NOMO-1 (cell line): Measurements from ENCODE around the gene ITPR2.

Experiments
- DNase-seq, 2 experiments: peaks; one replicate each; lab custom pipeline; 2025; ENCODE audit not compliant: unreplicated experiment in 2 of 2; lab: John Stamatoyannopoulos, UW

ITPR2 gene

DNA sequence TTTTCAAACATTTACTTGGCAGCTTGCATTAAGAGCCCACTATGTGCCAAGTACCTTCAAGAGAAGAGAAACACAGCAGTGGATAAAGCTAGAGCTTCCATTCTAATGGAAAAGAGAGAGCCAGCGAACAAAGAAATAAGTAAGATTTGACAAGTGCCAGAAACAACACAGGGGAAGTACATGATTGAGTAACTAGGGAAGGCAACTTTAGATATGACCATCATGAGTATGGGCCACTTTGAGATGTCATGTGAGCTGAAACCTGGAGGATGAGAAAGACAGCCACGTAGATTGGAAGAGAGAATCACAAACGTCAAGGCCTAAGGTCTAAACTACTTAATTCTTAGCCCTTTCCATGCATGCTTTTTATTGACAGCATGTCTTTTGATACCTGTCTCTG lies 121.4 kb downstream of the ITPR2 start:
- DNase-seq = no peak

DNA sequence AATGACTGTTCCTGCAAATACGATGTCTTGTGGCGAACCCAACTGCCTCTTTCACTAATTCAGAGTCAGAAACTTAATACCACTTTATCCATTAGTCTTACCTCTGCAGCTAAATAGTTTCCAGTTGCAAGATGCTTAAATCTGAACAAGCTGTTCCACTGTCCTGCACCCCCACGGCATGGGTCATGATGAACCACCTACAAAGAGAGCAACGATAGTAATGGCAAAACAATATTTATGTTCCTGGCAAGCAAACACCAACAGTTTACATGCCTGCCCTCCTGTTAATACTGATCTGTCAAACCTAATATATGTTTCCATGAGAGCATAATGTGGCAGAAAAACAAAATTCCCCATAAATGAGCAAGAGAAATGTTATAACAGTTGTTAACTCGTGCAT lies 121.9 kb downstream of the ITPR2 start:
- DNase-seq = no peak

DNA sequence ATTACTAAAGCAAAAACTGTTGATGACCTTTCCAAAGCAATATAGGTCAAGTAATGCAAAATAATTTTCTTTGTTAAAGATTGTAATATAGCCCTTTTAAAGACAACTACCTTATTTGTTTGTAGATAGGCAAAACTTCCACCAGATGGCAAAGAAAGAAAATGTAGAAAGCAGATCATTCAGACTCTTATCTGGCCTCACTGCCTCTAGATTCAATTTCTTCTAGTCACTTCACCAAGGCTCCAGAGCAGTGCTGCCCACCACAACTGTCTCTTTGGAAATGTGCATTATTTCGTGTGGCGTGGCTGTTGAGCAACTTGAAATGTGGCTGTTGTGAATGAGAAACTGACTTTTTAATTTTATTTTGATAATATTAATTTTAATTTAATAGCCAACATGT lies 127.1 kb downstream of the ITPR2 start:
- no peak for DNase-seq

DNA sequence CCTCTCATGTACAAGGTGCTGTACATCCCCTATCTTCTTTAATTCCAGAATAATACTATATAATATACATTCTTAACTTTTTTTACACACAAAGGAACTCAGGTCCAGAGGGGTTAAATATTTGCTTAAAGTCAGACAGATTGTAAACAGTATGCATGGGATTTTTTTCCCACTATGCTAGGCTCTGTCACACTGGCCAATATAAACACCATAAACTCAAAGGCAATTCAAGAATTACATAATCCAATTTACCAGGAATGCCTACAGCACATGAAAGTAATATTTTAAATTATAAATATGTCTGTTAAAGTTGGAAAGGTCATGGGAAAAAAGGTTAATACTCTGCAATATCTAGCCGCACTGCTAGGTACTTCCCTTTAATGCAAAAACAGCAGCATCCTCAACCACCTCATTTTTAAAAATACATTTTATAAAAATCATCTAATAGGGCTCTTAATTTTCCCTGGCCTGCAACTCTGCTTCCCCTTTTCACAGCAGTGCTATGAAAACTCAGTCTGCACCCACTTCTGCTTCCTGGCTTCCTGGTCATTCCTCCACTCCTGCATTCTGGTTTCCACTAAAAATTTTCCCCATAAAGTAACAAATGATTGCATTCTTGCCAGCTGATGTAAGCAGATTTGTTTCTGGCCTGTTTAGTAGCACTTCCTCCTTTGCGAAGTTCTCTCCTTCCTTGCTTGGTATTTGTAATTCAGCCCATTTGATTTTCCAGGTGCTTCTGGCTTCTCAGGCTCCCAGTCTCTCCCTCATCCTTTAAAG lies 128.1 kb downstream of the ITPR2 start:
- peak; percentile 23 to 55 for DNase-seq

DNA sequence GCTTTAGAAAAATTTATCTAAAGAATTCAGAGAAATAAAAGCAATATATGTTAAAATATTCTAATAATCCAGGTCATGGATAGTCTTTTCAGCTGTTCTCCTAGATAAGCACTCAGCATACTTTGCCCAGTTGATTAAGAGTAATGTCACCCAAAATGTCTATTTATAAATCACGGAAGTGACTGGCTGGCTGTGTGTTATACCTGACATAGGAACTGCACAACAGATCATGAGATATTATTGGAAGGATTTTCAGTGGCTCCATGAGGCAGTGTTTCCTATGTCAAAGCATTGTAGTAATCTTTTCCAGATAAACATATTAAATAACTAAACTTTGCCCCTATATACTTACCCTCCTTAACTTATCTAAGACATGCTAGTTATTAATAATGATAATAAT lies 128.8 kb downstream of the ITPR2 start:
- no peak for DNase-seq

DNA sequence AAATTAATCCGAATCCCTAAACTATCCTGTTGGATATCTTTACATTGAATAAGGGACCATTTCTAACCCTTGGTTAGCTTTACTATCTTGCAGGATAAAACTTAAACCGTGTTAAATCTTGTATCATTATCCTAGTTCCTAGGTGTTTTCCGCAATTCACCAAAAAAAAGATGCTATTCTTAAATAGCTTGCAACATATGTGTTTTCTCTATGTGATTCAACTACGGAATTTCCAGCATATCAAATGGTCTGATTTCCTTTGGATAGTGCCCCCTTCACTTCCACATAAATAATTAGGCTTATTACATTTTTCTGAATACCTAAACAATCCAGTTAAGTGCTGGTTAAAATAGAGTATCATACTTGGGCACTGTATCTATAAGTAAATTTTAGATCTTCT lies 130.3 kb downstream of the ITPR2 start:
- no peak for DNase-seq

DNA sequence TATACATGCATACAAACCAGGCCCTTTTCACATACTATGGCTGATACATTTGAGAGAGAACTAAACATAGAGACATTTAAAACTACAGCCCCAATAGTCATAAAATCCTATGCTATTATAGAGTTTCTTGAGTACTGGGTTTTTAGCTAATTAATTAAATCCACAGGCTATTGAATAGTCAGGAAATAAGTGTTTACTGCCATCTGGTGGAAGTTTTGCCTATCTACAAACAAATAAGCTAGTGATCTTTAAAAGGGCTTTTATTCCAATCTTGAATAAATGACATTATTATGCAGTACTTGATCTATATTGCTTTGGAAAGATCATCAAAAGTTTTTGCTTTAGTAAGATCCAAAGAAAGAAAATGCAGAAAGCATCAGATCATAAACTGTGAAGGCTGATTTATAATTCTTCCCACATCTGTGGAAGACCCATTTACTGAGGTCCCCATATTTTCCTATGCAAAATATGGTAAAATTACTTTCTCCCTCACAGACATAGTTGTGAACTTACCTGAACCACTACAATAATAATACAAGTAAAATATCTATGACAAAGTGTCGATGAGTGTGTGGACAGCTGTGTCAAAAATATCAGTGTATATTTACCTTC lies 131.3 kb downstream of the ITPR2 start:
- peak in 1 of 2 experiments; percentile 43 for DNase-seq

DNA sequence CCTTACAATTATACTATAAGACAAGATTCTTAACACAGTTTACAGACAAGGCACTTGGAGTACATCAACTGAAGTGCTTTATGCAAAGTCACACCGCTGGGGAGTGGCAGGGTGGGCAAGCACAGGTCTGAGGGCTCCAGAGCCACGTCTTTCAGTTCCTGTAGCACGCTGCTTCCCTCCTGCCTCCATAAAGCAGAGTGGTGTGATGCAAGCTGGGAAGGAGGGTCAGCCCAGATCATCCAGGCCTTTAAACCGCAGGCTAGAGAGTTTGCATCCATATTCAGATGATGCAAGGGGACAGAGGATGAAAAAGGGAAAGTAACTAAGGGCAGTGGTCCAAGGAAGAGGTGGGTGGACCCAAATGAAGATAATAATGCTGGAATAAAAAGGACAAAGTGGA lies 132.6 kb downstream of the ITPR2 start:
- no peak for DNase-seq

DNA sequence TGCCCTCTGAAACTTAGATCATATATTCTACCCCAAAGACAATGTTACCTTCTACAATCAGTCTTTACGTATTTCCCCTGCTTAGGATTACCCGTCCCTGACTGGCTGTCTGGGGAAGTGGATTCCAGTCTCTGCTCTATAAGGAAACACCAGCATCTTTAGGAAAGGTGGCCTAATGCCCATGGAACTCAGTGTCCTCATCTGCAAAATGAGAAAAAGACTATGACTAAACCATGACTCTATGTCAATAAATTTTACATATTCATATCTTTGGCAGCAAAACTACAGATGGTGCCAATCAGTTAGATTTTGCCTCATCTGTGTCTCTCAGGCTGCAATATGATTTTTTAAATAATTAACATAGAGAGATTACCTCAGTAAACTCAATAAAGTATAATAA lies 133.8 kb downstream of the ITPR2 start:
- DNase-seq = no peak

DNA sequence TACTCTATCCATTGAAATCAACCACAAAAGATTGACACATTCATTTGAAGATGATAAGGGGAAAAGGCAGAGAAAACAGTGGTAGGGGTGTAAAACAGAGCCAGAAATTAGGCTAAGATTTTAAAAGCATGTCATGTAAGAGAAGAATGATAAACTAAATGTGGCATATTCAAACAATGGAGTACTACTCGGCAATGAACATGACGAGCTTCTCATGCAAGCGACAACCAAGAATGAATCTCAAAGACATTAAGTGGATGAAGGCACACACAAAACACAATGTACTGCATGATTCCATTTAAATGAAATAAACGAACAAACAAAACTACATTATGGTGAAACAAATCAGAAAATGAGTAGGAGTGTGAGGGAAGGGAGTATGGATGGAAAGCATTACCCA lies 134.8 kb downstream of the ITPR2 start:
- DNase-seq = no peak

DNA sequence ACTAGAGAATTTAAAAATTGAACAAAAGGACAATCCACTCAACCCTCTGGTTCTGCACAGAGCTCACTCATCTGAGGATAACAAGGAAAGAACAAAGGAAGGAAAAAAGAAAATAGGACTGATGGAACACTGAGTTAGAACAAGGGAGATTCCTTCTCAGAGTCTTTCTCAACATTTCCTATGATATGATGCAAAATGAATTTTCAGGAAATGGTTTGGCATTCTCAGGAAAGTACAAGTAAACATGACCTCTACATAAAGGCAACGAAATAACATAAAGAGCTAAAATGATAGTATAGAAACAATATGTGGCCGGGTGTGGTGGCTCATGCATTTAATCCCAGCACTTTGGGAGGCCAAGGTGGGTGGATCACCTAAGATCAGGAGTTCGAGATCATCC lies 135.8 kb downstream of the ITPR2 start:
- no peak for DNase-seq

DNA sequence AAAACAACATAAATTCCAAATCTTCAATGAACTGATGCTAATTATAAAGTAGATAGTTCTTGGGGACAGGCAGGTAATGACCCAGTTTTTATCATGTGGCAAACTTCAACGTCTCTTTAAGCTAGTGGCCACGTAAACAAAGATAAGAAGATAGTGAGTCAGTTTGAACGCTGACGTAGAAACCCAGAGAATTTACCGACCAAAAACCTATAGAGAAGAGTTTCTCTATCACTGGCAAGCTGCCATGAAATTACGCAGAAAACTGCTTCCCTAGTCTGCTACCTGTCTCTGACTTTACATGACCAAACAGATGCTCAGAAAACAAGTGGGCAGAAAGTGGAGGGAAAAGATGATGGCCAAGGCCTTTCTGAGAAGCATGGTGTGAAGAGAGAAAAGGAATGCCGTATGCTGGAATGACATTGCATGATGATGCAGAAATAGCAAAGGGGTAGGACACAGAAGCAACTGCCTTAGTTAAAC lies 136.3 kb downstream of the ITPR2 start:
- DNase-seq = no peak

DNA sequence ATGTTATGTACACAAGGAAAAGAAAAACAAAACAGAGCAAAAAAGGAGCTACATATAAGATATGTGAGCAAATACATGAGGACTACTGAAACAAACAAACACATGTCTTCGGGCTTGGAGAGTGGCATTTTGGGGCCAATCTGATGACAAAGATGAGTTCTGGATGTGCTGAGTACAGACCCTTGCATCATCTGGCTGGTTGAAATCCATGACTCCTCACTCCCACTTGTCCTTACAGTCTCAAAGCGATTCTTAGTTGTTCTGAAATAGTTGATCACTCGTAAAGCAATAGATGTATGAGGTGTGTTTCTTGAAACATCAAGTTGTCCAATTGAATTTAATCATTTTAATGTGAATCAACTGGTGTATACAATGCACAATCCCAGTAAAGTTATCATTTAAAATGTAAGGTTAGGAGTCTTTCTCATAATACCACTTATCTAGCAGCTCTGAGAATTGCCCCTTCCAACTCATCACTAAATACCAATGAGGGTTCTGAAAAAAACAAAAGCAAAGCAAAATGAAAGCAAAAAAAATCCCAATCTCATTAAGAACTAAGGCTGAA lies 136.9 kb downstream of the ITPR2 start:
- no peak for DNase-seq

DNA sequence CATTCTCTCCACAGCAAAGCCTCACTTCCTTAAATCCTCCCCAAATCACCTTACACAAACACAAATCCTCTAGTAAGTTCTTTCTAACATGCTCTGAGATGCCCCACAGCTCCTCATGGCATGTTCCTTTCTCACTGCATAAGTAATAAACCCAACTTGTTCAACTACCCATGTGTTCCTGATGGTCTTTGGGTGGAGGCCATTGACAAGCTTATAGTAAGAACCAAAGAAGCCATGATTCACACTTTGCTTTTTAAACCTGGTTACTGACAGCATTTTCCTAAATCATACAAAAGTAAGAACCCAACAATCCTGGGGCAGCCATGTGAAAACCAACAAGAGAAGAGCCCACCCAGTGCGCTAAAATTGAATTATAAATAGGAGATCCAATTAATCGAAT lies 138.6 kb downstream of the ITPR2 start:
- DNase-seq = no peak

DNA sequence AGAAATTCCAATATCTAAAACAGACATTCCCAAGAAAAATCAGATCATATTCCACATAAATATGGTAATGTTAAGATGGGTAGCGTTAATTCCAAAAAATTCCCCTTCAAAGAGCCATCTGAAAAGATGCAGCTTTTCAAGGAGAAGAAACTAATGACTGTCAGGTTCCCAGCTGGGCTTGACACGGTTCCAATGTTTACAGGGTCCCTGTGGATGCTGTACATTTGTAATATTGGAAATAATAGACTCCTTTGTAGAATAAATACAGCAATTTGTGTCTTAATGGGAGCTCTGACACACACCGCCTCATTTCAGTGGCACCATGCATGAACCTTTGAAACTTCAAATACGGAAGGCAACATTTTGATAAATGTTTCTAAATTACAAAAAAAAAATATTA lies 140.6 kb downstream of the ITPR2 start:
- DNase-seq = no peak

DNA sequence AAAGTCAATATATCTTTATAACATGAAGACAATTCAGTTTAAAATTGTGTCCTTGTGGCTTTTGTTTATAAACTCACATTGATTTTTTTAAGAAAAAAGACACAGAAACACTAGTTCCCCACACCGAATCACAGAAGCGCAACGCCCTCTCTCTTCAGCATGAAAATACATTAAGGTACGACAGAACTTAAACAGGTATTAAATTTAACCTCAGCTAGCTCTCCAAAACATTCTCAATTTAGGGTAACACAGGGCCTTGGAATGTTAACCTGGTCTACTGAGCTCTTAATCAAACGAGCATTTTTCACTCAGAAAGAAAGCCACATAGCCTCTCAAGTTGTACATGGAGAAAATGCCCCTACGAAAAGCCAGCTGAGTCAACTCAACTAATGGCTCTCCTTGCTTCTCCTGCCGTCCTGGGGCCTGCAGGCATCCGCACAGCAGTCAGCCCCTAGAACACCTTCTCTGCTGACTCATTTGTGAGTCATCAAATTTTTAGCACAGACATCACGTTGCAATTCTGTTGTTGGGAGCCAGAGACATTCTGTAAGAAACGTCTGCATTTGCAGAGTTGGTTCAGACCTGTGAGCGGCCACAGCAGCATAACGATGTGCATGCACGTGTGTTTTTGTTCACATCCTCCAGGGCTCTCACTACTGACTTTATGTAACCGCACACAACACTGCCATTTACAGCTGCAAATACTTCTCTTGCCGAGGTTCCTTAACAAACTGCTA lies 141.6 kb downstream of the ITPR2 start:
- DNase-seq = peak in 1 of 2 experiments; percentile 5

DNA sequence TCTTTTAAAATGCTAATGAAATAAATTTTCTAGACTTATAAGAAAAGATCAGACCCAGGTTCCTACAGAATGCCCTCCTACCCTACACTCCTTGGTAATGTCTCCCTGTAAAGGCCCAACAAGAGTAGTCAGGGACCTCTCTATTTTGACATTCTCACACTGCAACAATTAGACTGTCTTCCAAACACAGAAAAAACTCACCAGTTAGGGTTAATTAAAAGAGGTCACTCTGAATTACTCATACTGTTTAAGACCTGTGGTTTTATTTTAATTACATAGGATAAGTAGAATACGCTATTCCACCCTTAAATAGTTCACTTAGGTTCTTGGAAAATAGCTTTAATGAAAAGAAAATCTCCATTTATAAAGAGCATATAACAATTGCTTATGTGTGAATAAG lies 142.4 kb downstream of the ITPR2 start:
- no peak for DNase-seq

DNA sequence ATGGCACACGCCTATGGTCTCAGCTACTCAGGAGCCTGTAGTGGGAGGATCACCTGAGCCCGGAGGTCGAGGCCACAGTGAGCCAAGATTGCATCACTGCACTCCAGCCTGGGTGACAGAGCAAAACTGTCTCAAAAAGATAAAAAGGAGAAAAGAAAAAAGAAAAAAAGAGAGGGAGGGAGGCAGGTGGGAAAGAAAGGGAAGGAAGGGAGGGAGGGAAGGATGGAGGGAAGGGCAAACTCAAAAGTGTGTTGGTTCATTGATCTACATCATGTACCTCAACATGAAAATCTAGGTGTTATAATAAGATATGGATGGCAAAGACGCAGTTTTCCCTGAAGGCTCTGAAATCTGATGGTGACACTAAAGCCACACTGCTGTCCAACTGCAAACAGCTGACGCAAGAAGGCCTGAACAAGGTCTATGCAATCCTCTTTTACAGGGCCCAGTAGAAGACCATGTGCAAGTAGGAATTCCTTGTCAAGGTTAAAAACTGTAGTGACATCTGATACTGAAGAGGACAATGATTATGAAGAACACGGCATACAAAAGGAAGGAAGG lies 143.6 kb downstream of the ITPR2 start:
- no peak for DNase-seq

DNA sequence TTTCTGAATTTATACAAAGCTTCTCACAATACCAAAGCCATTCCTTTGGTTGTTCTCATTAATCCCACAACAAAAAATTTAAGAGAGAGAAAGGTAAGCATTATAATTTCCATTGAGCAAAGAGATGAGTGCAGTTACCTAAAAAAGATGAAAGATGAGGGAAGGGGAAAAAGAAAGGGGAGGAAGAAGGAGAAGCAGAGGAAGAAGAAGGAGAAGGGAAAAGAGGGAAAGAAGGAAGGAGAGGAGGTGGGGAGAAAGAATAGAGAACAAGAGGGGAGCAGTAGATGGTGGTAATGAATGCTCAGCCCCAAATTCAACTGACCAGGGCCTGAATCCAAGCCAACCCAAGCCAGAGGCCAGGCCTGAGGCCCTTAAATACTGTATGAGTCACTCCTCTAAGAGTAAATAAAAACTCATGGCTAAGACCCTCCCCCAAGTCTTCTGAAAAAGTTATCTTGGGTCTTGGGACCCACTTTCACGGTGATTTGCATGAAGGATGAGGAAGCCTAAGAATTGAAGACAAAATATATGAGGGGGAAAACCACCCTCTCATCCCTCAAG lies 144.6 kb downstream of the ITPR2 start:
- no peak for DNase-seq

DNA sequence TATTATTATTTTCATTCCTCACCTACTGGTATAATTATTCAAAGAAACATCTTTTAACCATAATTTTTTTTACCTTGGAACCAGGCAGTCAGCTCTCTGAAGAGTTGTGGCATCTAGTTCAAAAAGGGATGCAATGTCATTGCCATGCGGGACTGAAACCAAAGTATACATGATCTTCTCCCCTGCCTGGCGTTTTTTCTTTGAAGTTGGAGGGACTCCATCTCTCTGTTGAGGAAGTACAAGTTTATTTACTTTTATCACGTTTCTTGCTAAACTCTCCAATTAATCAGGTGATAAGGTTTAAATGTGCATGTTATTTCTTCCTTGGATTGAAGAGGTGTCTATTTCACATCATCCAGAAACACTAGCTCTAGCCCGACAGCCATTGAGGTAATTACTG lies 146.6 kb downstream of the ITPR2 start:
- no peak for DNase-seq

DNA sequence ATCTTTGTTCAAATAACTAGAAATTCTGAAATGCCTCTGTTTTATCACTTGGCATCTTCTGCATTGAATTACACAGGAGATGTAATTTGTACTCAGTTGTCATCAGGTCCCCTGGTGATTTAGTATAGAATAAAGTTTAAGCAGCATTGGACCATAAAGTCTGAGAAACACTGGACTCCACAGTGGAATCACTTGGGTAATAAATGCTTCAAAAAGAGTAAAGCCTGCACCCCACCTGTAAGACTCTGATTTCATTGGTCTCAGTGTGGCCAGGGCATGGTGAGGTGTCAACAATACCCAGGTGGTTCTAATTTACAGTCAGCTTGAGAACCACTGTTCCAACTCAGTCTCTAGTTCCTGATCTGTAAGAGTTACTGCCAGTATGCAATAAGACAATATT lies 148.9 kb downstream of the ITPR2 start:
- no peak for DNase-seq
